PFSK-1 (cell line): Measurements from ENCODE around the gene UBXN10.

Experiments
- POLR2AphosphoS5 ChIP-seq: IDR thresholded peaks from 2 replicates; pipeline ENCODE4 v1.6.1; 2012; ENCODE audit warnings: low read depth, mild to moderate bottlenecking, control low read depth, low read length, moderate library complexity
- TAF1 ChIP-seq: IDR thresholded peaks from 2 replicates; pipeline ENCODE4 v1.6.1; 2012; ENCODE audit warnings: low read length, control low read depth, borderline replicate concordance; ENCODE audit not compliant: insufficient read depth

GRCh38 chr1:20242890-20243479 lies 57.1 kb downstream of the UBXN10 start:
- no peak for TF ChIP-seq POLR2AphosphoS5
- TF ChIP-seq TAF1: no peak
